GM20000 (cell line): ENCODE results near the gene ADCY1.

Experiments used
- DNase-seq: peaks from one replicate; pipeline ENCODE4 v3.0.0; 2012; ENCODE audit warnings: low spot score
- TF ChIP-seq, protein P1 (sequence below): IDR thresholded peaks from 2 replicates; pipeline ENCODE4 v1.5.1; 2012; ENCODE audit warnings: mild to moderate bottlenecking, control low read depth; ENCODE audit errors: extremely low read depth, missing control alignments

Gene ADCY1

DNA sequence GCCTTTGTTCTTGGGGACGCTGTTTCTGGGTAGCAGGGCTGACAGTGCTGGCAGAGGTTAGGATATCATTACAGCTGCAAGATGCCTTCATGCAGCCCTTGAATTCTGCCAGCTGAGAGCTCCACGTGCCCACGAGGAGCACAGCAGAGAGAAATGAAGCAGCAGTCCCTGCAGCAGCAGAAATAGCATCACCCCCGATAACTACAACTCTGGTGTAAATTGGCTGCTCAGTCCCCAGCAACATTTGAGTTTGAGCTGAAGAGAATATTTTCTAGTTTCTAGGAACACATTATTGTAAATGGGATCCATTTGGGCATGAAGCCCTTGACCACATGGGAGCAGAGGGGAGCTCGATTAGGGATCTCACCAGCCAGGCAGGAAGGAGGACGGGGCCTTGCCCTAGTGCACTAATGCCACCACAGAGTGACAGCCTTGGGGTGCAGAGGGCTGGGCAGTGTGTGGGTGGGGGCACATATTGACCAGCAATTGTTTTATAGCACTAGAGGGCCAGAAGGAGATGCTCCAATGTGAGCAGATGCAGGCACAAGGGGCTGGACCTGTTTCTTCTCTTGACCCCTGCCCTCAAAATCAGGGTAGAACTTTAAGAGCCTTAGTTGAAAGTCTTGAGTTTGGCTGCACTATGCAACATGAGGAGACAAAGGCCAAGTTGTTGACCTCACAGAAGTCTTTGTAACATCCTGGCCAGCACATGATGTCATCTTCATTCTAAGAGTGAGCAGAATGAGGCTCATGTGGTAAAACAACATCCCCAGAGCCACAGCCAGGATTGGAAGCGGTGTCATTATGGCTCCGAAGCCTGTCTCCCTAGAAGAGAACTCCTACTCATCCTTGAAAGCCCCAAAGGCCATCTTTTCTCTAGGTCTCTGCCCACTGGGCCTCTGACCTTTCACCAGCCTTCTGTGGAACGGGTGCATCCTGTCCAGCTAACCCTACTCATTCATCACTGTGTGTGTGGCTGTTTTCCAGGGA, 52.6 kb downstream of the ADCY1 start:
- TF ChIP-seq, protein P1, sequence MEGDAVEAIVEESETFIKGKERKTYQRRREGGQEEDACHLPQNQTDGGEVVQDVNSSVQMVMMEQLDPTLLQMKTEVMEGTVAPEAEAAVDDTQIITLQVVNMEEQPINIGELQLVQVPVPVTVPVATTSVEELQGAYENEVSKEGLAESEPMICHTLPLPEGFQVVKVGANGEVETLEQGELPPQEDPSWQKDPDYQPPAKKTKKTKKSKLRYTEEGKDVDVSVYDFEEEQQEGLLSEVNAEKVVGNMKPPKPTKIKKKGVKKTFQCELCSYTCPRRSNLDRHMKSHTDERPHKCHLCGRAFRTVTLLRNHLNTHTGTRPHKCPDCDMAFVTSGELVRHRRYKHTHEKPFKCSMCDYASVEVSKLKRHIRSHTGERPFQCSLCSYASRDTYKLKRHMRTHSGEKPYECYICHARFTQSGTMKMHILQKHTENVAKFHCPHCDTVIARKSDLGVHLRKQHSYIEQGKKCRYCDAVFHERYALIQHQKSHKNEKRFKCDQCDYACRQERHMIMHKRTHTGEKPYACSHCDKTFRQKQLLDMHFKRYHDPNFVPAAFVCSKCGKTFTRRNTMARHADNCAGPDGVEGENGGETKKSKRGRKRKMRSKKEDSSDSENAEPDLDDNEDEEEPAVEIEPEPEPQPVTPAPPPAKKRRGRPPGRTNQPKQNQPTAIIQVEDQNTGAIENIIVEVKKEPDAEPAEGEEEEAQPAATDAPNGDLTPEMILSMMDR: no peak
- DNase-seq: no peak

DNA sequence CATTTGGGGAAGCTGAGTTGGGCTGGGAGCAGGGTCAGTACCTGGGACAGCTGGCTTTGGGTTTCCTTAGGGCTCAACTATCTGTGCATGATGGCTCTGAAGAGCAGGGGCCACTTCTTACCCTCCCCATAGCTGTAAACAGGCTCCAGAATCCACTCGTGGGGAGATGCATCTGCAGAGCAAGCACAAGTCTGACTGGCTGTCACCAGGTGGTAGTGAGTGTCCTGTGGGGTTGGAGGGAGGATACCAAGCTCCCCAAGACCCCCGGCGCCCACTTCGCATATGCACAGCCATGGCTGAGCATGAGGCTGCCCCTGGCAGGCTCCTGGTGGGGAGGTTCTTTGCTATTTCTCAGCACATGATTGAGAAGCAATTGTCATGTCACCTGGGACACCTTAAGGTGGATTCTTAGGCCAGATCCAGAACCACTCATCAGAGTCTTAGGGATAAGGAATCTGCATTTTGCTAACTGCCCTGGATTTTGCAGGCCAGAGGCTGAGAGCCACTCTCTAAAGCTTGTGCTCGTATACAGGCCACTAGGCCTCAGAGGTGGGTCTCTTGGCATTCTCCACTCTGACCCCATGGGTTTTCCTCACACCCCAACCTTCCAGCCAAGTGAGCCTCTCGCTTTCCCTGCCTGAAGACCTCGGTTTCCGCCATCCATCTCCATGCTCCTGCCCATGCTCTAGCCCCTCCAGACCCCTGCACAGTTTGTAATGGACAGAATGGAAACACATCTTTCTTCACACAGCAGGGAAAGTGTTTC, 53.7 kb downstream of the ADCY1 start:
- TF ChIP-seq, protein P1: no peak
- DNase-seq: no peak

DNA sequence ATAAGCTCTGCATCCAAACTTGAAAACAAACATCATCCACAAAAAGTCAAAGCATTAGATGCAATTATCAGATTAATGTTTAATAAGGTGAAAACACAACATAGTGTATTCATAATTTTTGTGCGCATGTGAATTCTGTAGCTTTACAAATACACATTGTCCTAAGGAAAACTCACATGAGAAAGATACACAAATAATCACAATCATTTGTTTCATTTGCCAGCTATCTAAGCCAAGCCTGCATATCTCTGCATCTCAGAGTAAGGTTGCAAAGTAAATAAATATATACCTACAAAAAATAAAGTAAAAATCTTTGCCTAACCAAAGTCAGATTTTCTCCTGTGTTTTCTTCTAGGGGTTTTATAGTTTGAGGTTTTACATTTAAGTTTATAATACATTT, 57.4 kb downstream of the ADCY1 start:
- no peak for DNase-seq
- TF ChIP-seq, protein P1: no peak

DNA sequence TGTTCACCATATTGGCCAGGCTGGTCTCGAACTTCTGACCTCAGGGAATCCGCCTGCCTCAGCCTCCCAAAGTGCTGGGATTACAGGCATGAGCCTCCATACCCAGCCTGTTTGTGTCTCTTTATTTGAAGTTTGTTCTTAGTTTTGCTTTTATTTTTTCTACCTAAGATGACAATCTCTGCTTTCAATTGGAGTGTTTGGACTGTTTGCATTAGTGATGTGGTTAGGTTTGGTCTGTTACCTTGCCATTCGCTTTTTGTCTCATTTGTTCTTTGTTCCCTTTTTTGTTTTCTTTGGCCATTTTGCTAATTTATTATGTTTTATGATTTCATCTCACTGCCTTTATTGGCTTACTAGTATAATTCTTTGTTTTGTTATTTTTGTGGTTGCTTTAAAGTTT, 62.6 kb downstream of the ADCY1 start:
- TF ChIP-seq, protein P1: no peak
- DNase-seq: no peak

DNA sequence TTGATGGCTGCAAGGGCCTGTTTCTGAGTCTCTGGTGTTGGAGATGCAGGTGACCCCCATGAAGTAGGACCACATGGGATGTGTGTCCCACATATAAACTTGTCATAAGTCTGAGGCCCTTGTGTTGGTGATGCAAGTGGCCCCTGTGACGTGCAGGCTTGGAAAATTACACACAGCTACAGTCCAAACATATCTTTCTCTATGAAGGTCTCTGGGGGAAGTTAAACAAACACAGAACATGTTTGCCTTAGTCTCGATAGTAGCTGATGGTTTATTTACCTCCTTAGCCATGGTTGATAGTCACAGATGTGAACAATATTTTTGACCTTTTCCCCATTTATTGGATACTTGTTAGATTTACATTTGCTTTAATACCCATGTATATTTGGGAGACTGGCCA, 64.7 kb downstream of the ADCY1 start:
- TF ChIP-seq, protein P1: no peak
- no peak for DNase-seq

DNA sequence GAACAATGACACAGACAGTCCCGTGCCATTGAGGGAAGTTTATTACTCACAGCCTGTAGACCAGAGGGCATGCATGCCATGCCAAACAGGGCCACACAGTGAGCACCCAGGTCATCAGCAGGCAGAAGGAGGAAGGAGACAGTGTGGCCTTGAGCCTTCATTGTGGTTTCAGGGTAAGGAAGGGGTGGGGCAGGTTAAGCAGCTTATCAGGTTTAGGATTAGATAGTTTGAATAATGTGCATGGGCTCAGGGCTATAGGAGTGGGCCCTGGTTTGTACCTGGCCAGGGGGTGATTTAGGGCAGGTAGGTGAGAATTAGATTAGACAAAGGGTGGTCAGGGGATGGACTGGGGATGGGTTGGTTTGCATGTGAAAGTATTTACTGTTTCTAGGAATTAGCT, 67.9 kb downstream of the ADCY1 start:
- TF ChIP-seq, protein P1: no peak
- no peak for DNase-seq

DNA sequence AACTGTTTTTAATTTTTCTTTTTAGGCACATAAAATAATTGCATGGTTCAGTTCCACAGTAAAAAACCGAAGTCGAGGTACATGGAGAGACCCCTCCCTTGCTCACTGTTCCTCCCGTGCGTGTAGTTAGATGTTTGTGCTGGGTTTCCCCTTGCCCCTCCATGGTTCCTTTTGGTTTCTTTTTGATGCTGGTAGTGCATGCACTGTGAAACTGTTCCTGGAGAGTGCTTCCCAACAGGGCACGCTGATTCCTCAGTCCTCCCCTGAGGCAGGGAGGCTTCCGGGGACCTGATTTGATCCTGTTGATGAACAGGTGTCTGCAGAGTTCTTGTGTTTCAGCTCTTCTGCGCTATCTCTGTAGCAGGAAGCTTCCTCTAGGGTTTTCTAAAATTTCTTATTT, 69.5 kb downstream of the ADCY1 start:
- TF ChIP-seq, protein P1: no peak

More for the DNA sequence above, 69.5 kb downstream of the ADCY1 start:
- peak; percentile 19 for DNase-seq
